HUES6 (cell line): ENCODE results near the gene OR10H2.

ENCODE experiments used
- H3K27ac ChIP-seq: 2 replicates; pipeline ENCODE4 v1.7.0; 2013; ENCODE audit warnings: low read depth, mild to moderate bottlenecking, low read length, inconsistent platforms
- H3K27me3 ChIP-seq: 2 replicates; pipeline ENCODE4 v1.6.1; 2013; ENCODE audit warnings: low read length; ENCODE audit not compliant: control insufficient read depth, insufficient read depth
- H3K36me3 ChIP-seq: 2 replicates; pipeline ENCODE4 v1.6.1; 2013; ENCODE audit warnings: low read length; ENCODE audit not compliant: control insufficient read depth, insufficient read depth
- H3K4me1 ChIP-seq: 2 replicates; pipeline ENCODE4 v1.6.1; 2013; ENCODE audit warnings: low read length; ENCODE audit not compliant: control insufficient read depth, insufficient read depth
- H3K4me3 ChIP-seq: 2 replicates; pipeline ENCODE4 v1.5.1; 2013; ENCODE audit warnings: low read depth, low read length
- H3K9ac ChIP-seq: one replicate; pipeline ENCODE4 v1.6.1; 2013; ENCODE audit warnings: mild to moderate bottlenecking, low read length
- H3K9me3 ChIP-seq: 2 replicates; pipeline ENCODE4 v1.6.1; 2013; ENCODE audit warnings: low read depth, low read length; ENCODE audit not compliant: control insufficient read depth, insufficient read depth

Gene OR10H2

GRCh38 chr19:15715642-15716041 lies 12.2 kb upstream of the OR10H2 start:
- Histone ChIP-seq H3K9me3 (peaks cover 20% of the 10 kb centered on the region; the same call in 1 of the 2 replicates), H3K4me1 (no peaks in the 10 kb centered on the region), H3K27me3 (peaks cover 3% of the 10 kb centered on the region; the same call in 1 of the 2 replicates), H3K4me3 (no peak overlapping the region), H3K27ac (no peak overlapping the region), H3K9ac (no peak overlapping the region), H3K36me3 (no peaks in the 10 kb centered on the region)

GRCh38 chr19:15717809-15718208 lies 10.0 kb upstream of the OR10H2 start:
- H3K9ac ChIP-seq = no peak overlapping the region
- H3K4me1 ChIP-seq = no peaks in the 10 kb centered on the region
- no peaks in the 10 kb centered on the region for H3K36me3 ChIP-seq
- no peak overlapping the region for H3K27ac ChIP-seq
- H3K9me3 ChIP-seq = peaks cover 22% of the 10 kb centered on the region; the same call in 1 of the 2 replicates
- no peak overlapping the region for H3K4me3 ChIP-seq
- peaks cover 10% of the 10 kb centered on the region for H3K27me3 ChIP-seq

- Histone ChIP-seq H3K9ac (no peak overlapping the region), H3K36me3 (no peaks in the 10 kb centered on the region), H3K4me3 (no peak overlapping the region), H3K4me1 (no peaks in the 10 kb centered on the region), H3K27me3 (peaks cover 16% of the 10 kb centered on the region), H3K27ac (no peak overlapping the region), H3K9me3 (peaks cover 31% of the 10 kb centered on the region; the same call in 1 of the 2 replicates)
These were observed 6.6 kb upstream of the OR10H2 start for GRCh38 chr19:15721268-15721667.

- Histone ChIP-seq H3K9me3 (peaks cover 17% of the 10 kb centered on the region; the same call in 1 of the 2 replicates), H3K4me1 (no peaks in the 10 kb centered on the region), H3K4me3 (peak overlapping the region; percentile 3; the same call in 1 of the 2 replicates), H3K27me3 (peaks cover 16% of the 10 kb centered on the region), H3K9ac (no peak overlapping the region), H3K27ac (no peak overlapping the region), H3K36me3 (no peaks in the 10 kb centered on the region)
These were observed 4.9 kb upstream of the OR10H2 start for GRCh38 chr19:15722956-15723355.

GRCh38 chr19:15730538-15730937 lies 2.7 kb downstream of the OR10H2 start:
- peaks cover 18% of the 10 kb centered on the region; the same call in 1 of the 2 replicates for H3K9me3 ChIP-seq
- no peaks in the 10 kb centered on the region for H3K4me1 ChIP-seq
- H3K9ac ChIP-seq = no peak overlapping the region
- H3K4me3 ChIP-seq = no peak overlapping the region
- H3K27ac ChIP-seq = no peak overlapping the region
- H3K36me3 ChIP-seq = no peaks in the 10 kb centered on the region
- H3K27me3 ChIP-seq = peaks cover 9% of the 10 kb centered on the region

GRCh38 chr19:15732388-15732787 lies 4.6 kb downstream of the OR10H2 start:
- H3K27ac ChIP-seq = no peak overlapping the region
- no peak overlapping the region for H3K4me3 ChIP-seq
- H3K9me3 ChIP-seq = peaks cover 14% of the 10 kb centered on the region; the same call in 1 of the 2 replicates
- no peak overlapping the region for H3K9ac ChIP-seq
- no peaks in the 10 kb centered on the region for H3K36me3 ChIP-seq
- H3K4me1 ChIP-seq = no peaks in the 10 kb centered on the region
- peaks cover 9% of the 10 kb centered on the region for H3K27me3 ChIP-seq

GRCh38 chr19:15733895-15734294 lies 6.1 kb downstream of the OR10H2 start:
- Histone ChIP-seq H3K9ac (no peak overlapping the region), H3K4me1 (no peaks in the 10 kb centered on the region), H3K27me3 (peaks cover 5% of the 10 kb centered on the region), H3K36me3 (no peaks in the 10 kb centered on the region), H3K9me3 (peaks cover 6% of the 10 kb centered on the region; the same call in 1 of the 2 replicates), H3K4me3 (no peak overlapping the region), H3K27ac (no peak overlapping the region)

- no peak within 1 kb of the TSS for H3K27ac ChIP-seq
- no peaks in the 10 kb centered on the region for H3K27me3 ChIP-seq
- H3K4me3 ChIP-seq = no peak within 1 kb of the TSS
- no peaks in the 10 kb centered on the region for H3K4me1 ChIP-seq
- H3K9me3 ChIP-seq = peaks cover 24% of the 10 kb centered on the region
- no peaks in the 10 kb centered on the region for H3K36me3 ChIP-seq
- H3K9ac ChIP-seq = no peak within 1 kb of the TSS
These were observed 9.9 kb downstream of the OR10H2 start, which contains the start of gene OR10H3 for GRCh38 chr19:15737722-15738121. TSS of gene OR10H3 (plus strand) at chr19:15737985. CDS start at chr19:15741393, 3,408 bp downstream.

- no peaks in the 10 kb centered on the region for H3K27me3 ChIP-seq
- no peak overlapping the region for H3K9ac ChIP-seq
- no peak overlapping the region for H3K27ac ChIP-seq
- H3K9me3 ChIP-seq = peaks cover 25% of the 10 kb centered on the region
- no peak overlapping the region for H3K4me3 ChIP-seq
- no peaks in the 10 kb centered on the region for H3K36me3 ChIP-seq
- no peaks in the 10 kb centered on the region for H3K4me1 ChIP-seq
These were observed 13.0 kb downstream of the OR10H2 start for GRCh38 chr19:15740785-15741184.

- Histone ChIP-seq H3K27ac (no peak overlapping the region), H3K4me3 (no peak overlapping the region), H3K27me3 (peaks cover 25% of the 10 kb centered on the region; the same call in 1 of the 2 replicates), H3K9me3 (peaks cover 3% of the 10 kb centered on the region; the same call in 1 of the 2 replicates), H3K36me3 (no peaks in the 10 kb centered on the region), H3K9ac (no peak overlapping the region), H3K4me1 (no peaks in the 10 kb centered on the region)
These were observed 20.4 kb downstream of the OR10H2 start for GRCh38 chr19:15748239-15748638.

GRCh38 chr19:15758379-15758778 lies 30.6 kb downstream of the OR10H2 start:
- Histone ChIP-seq H3K27ac (no peak overlapping the region), H3K9ac (no peak overlapping the region), H3K36me3 (no peaks in the 10 kb centered on the region), H3K9me3 (peaks cover 3% of the 10 kb centered on the region; the same call in 1 of the 2 replicates), H3K4me3 (no peak overlapping the region), H3K27me3 (peaks cover 30% of the 10 kb centered on the region; the same call in 1 of the 2 replicates), H3K4me1 (no peaks in the 10 kb centered on the region)
